Glutamatergic neuron (in vitro differentiated cells): Measurements from ENCODE around the gene CCL17. TPM values are rescaled to one million over a fixed set of nuclear protein-coding genes. Genes with fewer than 3 reads are reported as not detected.

Experiments
- DNase-seq: peaks from one replicate; pipeline ENCODE4 v3.0.0; 2022
- H3K27ac Mint-ChIP-seq: one replicate; pipeline ENCODE4 v1.8.0; 2020; ENCODE audit warnings: mild to moderate bottlenecking, mixed read lengths, inconsistent platforms; ENCODE audit not compliant: unreplicated experiment
- H3K27me3 Mint-ChIP-seq: one replicate; pipeline ENCODE4 v1.8.0; 2020; ENCODE audit warnings: mild to moderate bottlenecking, moderate library complexity, mixed read lengths, inconsistent platforms; ENCODE audit not compliant: unreplicated experiment
- H3K36me3 Mint-ChIP-seq: one replicate; pipeline ENCODE4 v1.8.0; 2020; ENCODE audit warnings: mild to moderate bottlenecking, mixed read lengths, inconsistent platforms; ENCODE audit not compliant: unreplicated experiment
- H3K4me1 Mint-ChIP-seq: one replicate; pipeline ENCODE4 v1.8.0; 2020; ENCODE audit warnings: mild to moderate bottlenecking, low read depth, mixed read lengths, inconsistent platforms; ENCODE audit not compliant: unreplicated experiment
- H3K4me3 Mint-ChIP-seq: one replicate; pipeline ENCODE4 v1.8.0; 2020; ENCODE audit warnings: mild to moderate bottlenecking, mixed read lengths, inconsistent platforms; ENCODE audit not compliant: unreplicated experiment
- H3K9me3 Mint-ChIP-seq: one replicate; pipeline ENCODE4 v1.8.0; 2020; ENCODE audit warnings: mild to moderate bottlenecking, moderate library complexity, mixed read lengths, inconsistent platforms; ENCODE audit not compliant: unreplicated experiment
- CTCF ChIP-seq: fragments of 200-600 bp; sonication (generic); IDR thresholded peaks from one replicate; pipeline ENCODE4 v1.5.0; 2021; ENCODE audit not compliant: partially characterized antibody, unreplicated experiment
- total RNA-seq: library from RNA; stranded (reverse); fragmentation: NEBNext Ultra II Directional; extraction: Animal tissue kit (Norgen Biotek cat#: 25700); gene quantifications from one replicate; pipeline ENCODE4 v1.2.1, GENCODE V29; 2021; ENCODE audit not compliant: unreplicated experiment

The CCL17 gene
- total RNA-seq, 1 donor from 2014 or later = not detected

DNA sequence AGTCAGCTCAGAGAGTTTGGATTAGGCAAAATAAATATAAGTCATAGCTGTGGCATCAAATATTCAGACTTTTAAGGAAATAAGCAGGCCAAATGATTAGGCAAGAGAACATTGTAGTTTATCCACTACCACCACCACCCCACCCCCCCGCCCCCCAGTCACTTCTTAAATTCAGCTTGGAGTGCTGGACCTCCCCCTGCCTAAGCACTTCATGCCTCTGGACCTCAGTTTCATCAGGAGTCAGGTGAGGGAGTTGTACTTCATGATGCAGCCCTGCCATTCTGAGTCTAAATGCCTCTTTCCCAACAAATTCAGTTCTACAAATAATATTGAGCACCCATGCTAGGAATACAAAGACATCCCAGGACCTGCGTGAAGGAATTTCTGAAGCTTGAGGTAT, 60.0 kb downstream of the CCL17 start:
- TF ChIP-seq CTCF = no peak
- DNase-seq = no peak
- Mint-ChIP-seq H3K27me3 (peaks cover 6% of the 10 kb centered on the region), H3K27ac (no peak overlapping the region), H3K4me1 (peaks cover 4% of the 10 kb centered on the region), H3K9me3 (no peaks in the 10 kb centered on the region), H3K36me3 (peaks cover 7% of the 10 kb centered on the region), H3K4me3 (no peak overlapping the region)

Other genes with a start within 250 kb of the CCL17 start
- 124 TPM for gene PSME3IP1, start 218.7 kb upstream of the CCL17 start, total RNA-seq
- gene RSPRY1, start 218.4 kb upstream of the CCL17 start, total RNA-seq = 70.0 TPM
- 38.4 TPM for gene ARL2BP, start 159.5 kb upstream of the CCL17 start, total RNA-seq
- gene PLLP, start 120.1 kb upstream of the CCL17 start, total RNA-seq = not detected
- not detected for gene CCL22, start 46.0 kb upstream of the CCL17 start, total RNA-seq
- not detected for gene CX3CL1, start 32.3 kb upstream of the CCL17 start, total RNA-seq
- gene CIAPIN1, start 42.6 kb downstream of the CCL17 start, total RNA-seq = 129 TPM
- 45.1 TPM for gene COQ9, start 42.7 kb downstream of the CCL17 start, total RNA-seq
- gene POLR2C, start 57.9 kb downstream of the CCL17 start, total RNA-seq = 48.1 TPM
- 23.4 TPM for gene DOK4, start 81.7 kb downstream of the CCL17 start, total RNA-seq
- not detected for gene CCDC102A, start 131.8 kb downstream of the CCL17 start, total RNA-seq
- not detected for gene ADGRG5, start 137.9 kb downstream of the CCL17 start, total RNA-seq
- gene ADGRG1, start 223.9 kb downstream of the CCL17 start, total RNA-seq = 116 TPM